NB4 (cell line): Measurements from ENCODE around the gene SPP2.

ENCODE experiments used
- DNase-seq: peaks from one replicate; pipeline ENCODE4 v3.0.0; 2010; ENCODE audit warnings: low read depth
- H3K4me3 ChIP-seq: one replicate; pipeline ENCODE4 v1.5.1; 2011; ENCODE audit warnings: mild to moderate bottlenecking, low read depth, low read length, moderate library complexity
- MAX ChIP-seq: IDR thresholded peaks from 2 replicates; pipeline ENCODE4 v1.6.1; 2011; ENCODE audit warnings: low read depth, low read length
- MYC ChIP-seq: IDR thresholded peaks from 2 replicates; pipeline ENCODE4 v1.6.1; 2011; ENCODE audit warnings: low read depth, low read length
- POLR2A ChIP-seq: IDR thresholded peaks from 2 replicates; pipeline ENCODE4 v1.6.1; 2011; ENCODE audit warnings: mild to moderate bottlenecking; ENCODE audit not compliant: insufficient read length; ENCODE audit errors: extremely low read depth
- TF ChIP-seq, protein P1 (sequence below): IDR thresholded peaks from one replicate; pipeline ENCODE4 v1.5.1; 2012; ENCODE audit warnings: low read depth, low read length

Gene SPP2

DNA sequence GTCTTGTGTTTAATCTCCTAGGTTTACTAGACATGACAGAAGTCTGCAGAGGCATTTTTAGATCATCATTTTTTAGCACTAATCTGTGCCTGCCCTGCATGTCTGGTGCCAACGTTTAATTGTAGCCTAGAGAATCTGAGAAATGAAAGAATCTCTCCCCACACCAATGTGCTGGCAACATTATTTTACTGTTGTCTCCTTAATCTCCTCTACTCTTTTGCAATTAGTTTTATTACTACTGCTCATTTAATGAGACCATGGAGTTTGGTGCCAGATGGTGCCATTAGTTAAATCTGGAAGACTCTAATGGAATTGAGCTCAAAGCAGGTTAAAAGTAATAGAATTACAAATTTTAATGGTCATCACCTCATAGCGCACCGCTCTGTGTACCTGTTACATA, 4.0 kb upstream of the SPP2 start:
- no peak for DNase-seq
- no peak overlapping the region for H3K4me3 ChIP-seq
- no peak for TF ChIP-seq POLR2A
- TF ChIP-seq MYC = no peak
- TF ChIP-seq, protein P1, sequence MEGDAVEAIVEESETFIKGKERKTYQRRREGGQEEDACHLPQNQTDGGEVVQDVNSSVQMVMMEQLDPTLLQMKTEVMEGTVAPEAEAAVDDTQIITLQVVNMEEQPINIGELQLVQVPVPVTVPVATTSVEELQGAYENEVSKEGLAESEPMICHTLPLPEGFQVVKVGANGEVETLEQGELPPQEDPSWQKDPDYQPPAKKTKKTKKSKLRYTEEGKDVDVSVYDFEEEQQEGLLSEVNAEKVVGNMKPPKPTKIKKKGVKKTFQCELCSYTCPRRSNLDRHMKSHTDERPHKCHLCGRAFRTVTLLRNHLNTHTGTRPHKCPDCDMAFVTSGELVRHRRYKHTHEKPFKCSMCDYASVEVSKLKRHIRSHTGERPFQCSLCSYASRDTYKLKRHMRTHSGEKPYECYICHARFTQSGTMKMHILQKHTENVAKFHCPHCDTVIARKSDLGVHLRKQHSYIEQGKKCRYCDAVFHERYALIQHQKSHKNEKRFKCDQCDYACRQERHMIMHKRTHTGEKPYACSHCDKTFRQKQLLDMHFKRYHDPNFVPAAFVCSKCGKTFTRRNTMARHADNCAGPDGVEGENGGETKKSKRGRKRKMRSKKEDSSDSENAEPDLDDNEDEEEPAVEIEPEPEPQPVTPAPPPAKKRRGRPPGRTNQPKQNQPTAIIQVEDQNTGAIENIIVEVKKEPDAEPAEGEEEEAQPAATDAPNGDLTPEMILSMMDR = no peak
- no peak for TF ChIP-seq MAX

DNA sequence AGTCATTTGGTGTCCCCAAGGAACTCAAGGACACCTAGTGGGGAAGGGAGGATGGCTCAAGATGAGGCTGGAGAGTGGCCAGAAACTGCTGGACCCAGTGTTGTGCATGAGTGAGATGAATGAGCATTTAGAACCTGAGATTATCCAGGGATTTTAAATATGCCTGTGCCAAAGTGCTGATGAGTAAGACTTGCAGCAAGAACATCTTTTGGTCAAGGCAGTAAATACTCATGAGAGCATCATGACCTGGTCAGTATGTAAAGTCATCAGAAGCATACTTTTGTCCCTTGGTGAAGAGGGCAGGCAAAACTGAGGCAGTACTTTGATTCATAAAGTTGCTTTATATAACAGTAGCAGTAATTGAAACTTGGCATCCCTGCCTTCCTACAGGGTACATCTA, 3.1 kb upstream of the SPP2 start:
- DNase-seq = no peak
- no peak overlapping the region for H3K4me3 ChIP-seq
- no peak for TF ChIP-seq POLR2A
- TF ChIP-seq, protein P1 = no peak
- TF ChIP-seq MYC = no peak
- no peak for TF ChIP-seq MAX

DNA sequence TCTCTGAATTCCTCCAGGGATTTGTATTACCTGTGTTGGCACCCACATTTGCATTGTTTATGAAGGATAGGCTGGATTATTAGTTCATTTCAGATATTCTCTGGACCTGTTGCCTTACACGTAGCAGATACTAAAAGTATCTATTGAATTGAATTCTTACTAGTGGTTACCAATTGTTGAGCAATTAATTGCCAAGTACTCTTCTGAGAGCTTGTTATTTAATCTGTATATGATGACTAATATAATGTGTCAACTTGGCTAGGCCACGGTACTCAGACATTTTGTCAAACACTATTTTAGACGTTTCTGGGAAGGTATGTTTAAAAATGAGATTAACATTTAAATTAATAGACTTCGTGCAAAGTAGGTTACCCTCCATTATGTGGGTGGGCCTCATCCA, 2.5 kb upstream of the SPP2 start:
- DNase-seq = no peak
- no peak overlapping the region for H3K4me3 ChIP-seq
- no peak for TF ChIP-seq POLR2A
- TF ChIP-seq MAX = no peak
- no peak for TF ChIP-seq MYC
- TF ChIP-seq, protein P1 = no peak

- no peak overlapping the region for H3K4me3 ChIP-seq
- TF ChIP-seq, protein P1 = no peak
- TF ChIP-seq MYC = no peak
- TF ChIP-seq MAX = no peak
- TF ChIP-seq POLR2A = no peak
- DNase-seq = no peak
Observed at GRCh38 chr2:234051374-234052070, 1.0 kb downstream of the SPP2 start.

DNA sequence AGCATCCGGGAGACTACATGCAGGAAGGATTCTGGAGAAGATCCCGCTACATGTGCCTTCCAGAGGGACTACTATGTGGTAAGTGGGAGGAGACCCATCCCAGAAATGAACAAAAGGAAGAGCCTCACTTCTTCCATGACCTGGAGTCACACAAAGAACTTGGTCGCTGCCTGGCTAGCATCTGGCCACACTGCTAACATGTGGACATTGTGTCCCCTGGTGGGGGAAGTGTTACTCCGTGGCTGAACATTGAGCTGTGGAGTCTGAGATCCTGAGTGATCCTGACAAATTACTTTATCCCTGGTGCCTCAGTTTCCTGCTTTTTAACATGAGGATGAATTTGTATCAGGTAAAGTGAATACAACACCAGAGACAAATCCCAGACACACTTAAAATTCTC, 8.4 kb downstream of the SPP2 start:
- DNase-seq = no peak
- H3K4me3 ChIP-seq = no peak overlapping the region
- no peak for TF ChIP-seq MYC
- TF ChIP-seq MAX = no peak
- TF ChIP-seq, protein P1 = no peak
- TF ChIP-seq POLR2A = no peak

DNA sequence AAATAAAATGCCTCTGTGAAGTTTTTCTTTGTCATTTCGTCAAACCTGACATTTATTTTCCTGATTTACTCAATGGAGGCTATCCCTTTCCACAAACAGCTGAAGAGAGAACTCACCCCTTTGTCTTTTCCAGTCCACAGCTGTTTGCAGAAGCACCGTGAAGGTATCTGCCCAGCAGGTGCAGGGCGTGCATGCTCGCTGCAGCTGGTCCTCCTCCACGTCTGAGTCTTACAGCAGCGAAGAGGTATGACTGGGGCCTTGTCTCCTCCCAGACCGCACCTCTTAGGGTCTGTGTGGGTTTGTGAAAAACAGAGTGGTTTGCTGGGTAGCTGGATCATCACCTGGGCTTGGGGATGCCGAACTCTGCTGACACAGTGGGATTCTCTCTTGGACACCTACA, 9.7 kb downstream of the SPP2 start:
- TF ChIP-seq MAX (no peak), MYC (no peak), POLR2A (no peak)
- TF ChIP-seq, protein P1 = no peak
- H3K4me3 ChIP-seq = no peak overlapping the region
- DNase-seq = no peak
